DLD1 (cell line): ENCODE data around the gene NUMA1.

Experiments
- in situ Hi-C: cut with HindIII; loops from 2 replicates; pipeline ENCODE4 v1.10.0; 2017; ENCODE audit warnings: low sequenced_read_pairs

NUMA1 gene

GRCh38 chr11:72080326-72081183 is at the start of gene NUMA1, which contains the start of gene LRRC51:
Gene NUMA1, minus strand, starts transcription at chr11:72080542. Its CDS starts 44,599 bp downstream, at chr11:72035943.
Gene LRRC51, plus strand, starts transcription at chr11:72080850. Its CDS starts 8,234 bp downstream, at chr11:72089084.
- in situ Hi-C loops, result no loop called here

- in situ Hi-C loops, result no loop called here
Observed at GRCh38 chr11:72129381-72129780, 49.0 kb upstream of the NUMA1 start.

GRCh38 chr11:72127923-72128322 is 47.6 kb upstream of the NUMA1 start:
- in situ Hi-C loops, result no loop called here

GRCh38 chr11:72125956-72126355 is 45.6 kb upstream of the NUMA1 start:
- in situ Hi-C loops, result no loop called here

GRCh38 chr11:72124046-72124445 is 43.7 kb upstream of the NUMA1 start:
- in situ Hi-C loops, result no loop called here

- in situ Hi-C loops, result no loop called here
Observed at GRCh38 chr11:72123117-72123653, 42.8 kb upstream of the NUMA1 start.

- in situ Hi-C loops, result no loop called here
Observed at GRCh38 chr11:72122607-72123006, 42.3 kb upstream of the NUMA1 start.

- in situ Hi-C loops, result no loop called here
Observed at GRCh38 chr11:72120930-72121329, 40.6 kb upstream of the NUMA1 start.

- in situ Hi-C loops, result no loop called here
Observed at GRCh38 chr11:72119198-72119597, 38.9 kb upstream of the NUMA1 start.

GRCh38 chr11:72116019-72116755 is 35.8 kb upstream of the NUMA1 start:
- in situ Hi-C loops, result no loop called here

GRCh38 chr11:72114570-72114969 is 34.2 kb upstream of the NUMA1 start:
- in situ Hi-C loops, result no loop called here

- in situ Hi-C loops, result no loop called here
Observed at GRCh38 chr11:72112978-72113808, 32.9 kb upstream of the NUMA1 start.

GRCh38 chr11:72112143-72112977 is 32.0 kb upstream of the NUMA1 start, which contains the start of gene ANAPC15:
Gene ANAPC15, minus strand, starts transcription at chr11:72112695. Its CDS starts 1,419 bp downstream, at chr11:72111276.
- in situ Hi-C loops, result no loop called here

- in situ Hi-C loops, result no loop called here
Observed at GRCh38 chr11:72111300-72112142, 31.2 kb upstream of the NUMA1 start.

- in situ Hi-C loops, result no loop called here
Observed at GRCh38 chr11:72105888-72106287, 25.5 kb upstream of the NUMA1 start, which contains the start of gene TOMT. Gene TOMT, plus strand, starts transcription at chr11:72105924. Its CDS starts 28 bp downstream, at chr11:72105952.

GRCh38 chr11:72103754-72104167 is 23.4 kb upstream of the NUMA1 start:
- in situ Hi-C loops, result no loop called here

- in situ Hi-C loops, result no loop called here
Observed at GRCh38 chr11:72102946-72103753, 22.8 kb upstream of the NUMA1 start, which contains the start of gene LAMTOR1. Gene LAMTOR1, minus strand, starts transcription at chr11:72103297. Its CDS starts 73 bp downstream, at chr11:72103224.

- in situ Hi-C loops, result no loop called here
Observed at GRCh38 chr11:72102631-72102945, 22.2 kb upstream of the NUMA1 start.
